ENCODE data around the gene SCFD1. TPM values are rescaled to one million over a fixed set of nuclear protein-coding genes. Genes with fewer than 3 reads are reported as not detected.

Gene SCFD1
- total RNA-seq, 2 experiments from 2014 or later, result 65.1 to 72.6 TPM

- BruUV-seq (replicated peaks), result no TSS peak
- CTCF ChIA-PET (ENCODE audit: unreplicated experiment), result no interaction called here
- intact Hi-C loops (cut with micrococcal nuclease; ENCODE audit: unreplicated experiment), result no loop called here
Measured at GRCh38 chr14:30768791-30769190, 146.7 kb downstream of the SCFD1 start.

GRCh38 chr14:30770376-30770775 lies 148.3 kb downstream of the SCFD1 start:
- Histone ChIP-seq H3K36me3 (ENCODE audit: insufficient read depth, low read length) (no peaks in the 10 kb centered on the region), H2AFZ (ENCODE audit: low read length) (no peak overlapping the region), H3K27ac (ENCODE audit: low read depth, low read length, poor library complexity, severe bottlenecking) (no peak overlapping the region), H3K79me2 (ENCODE audit: insufficient read depth, low read depth, low read length) (no peaks in the 10 kb centered on the region), H3K9me2 (ENCODE audit: insufficient read depth, low read length) (no peaks in the 10 kb centered on the region), H3K4me1 (ENCODE audit: insufficient read depth, low read length, poor library complexity, severe bottlenecking) (no peaks in the 10 kb centered on the region), H4K20me1 (ENCODE audit: insufficient read depth, low read length) (no peaks in the 10 kb centered on the region), H3K4me2 (ENCODE audit: low read length) (no peak overlapping the region), H3K4me3 (ENCODE audit: low read depth, low read length, poor library complexity, severe bottlenecking) (no peak overlapping the region), H3K9me3 (ENCODE audit: low read length) (no peaks in the 10 kb centered on the region)
- POLR2A ChIA-PET, result interaction anchor here (0.6 kb wide), 1 partner anchor 285 kb away, joined by 4 read pairs; no protein-coding TSS in a partner anchor
- no peak for DNase-seq (ENCODE audit: low spot score)
- intact Hi-C loops (cut with micrococcal nuclease; ENCODE audit: unreplicated experiment), result no loop called here
- no TSS peak for BruUV-seq (replicated peaks)
- CTCF ChIA-PET (ENCODE audit: unreplicated experiment), result no interaction called here
- TF ChIP-seq CTCF (conservative IDR thresholded peaks at IDR 0.05; ENCODE audit: low read length) (no peak), EZH2phosphoT487 (IDR thresholded peaks at IDR 0.05; ENCODE audit: borderline replicate concordance, low read depth, low read length) (no peak)

More at GRCh38 chr14:30768791-30769190, 146.7 kb downstream of the SCFD1 start:
- Histone ChIP-seq H3K36me3 (ENCODE audit: insufficient read depth, low read length) (no peaks in the 10 kb centered on the region), H3K4me1 (ENCODE audit: insufficient read depth, low read length, poor library complexity, severe bottlenecking) (no peaks in the 10 kb centered on the region), H3K4me3 (ENCODE audit: low read depth, low read length, poor library complexity, severe bottlenecking) (no peak overlapping the region), H4K20me1 (ENCODE audit: insufficient read depth, low read length) (no peaks in the 10 kb centered on the region), H3K27ac (ENCODE audit: low read depth, low read length, poor library complexity, severe bottlenecking) (no peak overlapping the region), H3K4me2 (ENCODE audit: low read length) (no peak overlapping the region), H2AFZ (ENCODE audit: low read length) (no peak overlapping the region), H3K79me2 (ENCODE audit: insufficient read depth, low read depth, low read length) (no peaks in the 10 kb centered on the region), H3K9me3 (ENCODE audit: low read length) (peaks cover 8% of the 10 kb centered on the region; the same call in 1 of the 2 replicates), H3K9me2 (ENCODE audit: insufficient read depth, low read length) (no peaks in the 10 kb centered on the region)
- POLR2A ChIA-PET, result no interaction called here
- DNase-seq (ENCODE audit: low spot score), result no peak
- TF ChIP-seq CTCF (conservative IDR thresholded peaks at IDR 0.05; ENCODE audit: low read length) (no peak), EZH2phosphoT487 (IDR thresholded peaks at IDR 0.05; ENCODE audit: borderline replicate concordance, low read depth, low read length) (no peak)

GRCh38 chr14:30771595-30771994 lies 149.5 kb downstream of the SCFD1 start:
- no peaks in the 10 kb centered on the region for H3K9me2 ChIP-seq (ENCODE audit: insufficient read depth, low read length)
- no peak for DNase-seq (ENCODE audit: low spot score)
- no TSS peak for BruUV-seq (replicated peaks)
- TF ChIP-seq CTCF (conservative IDR thresholded peaks at IDR 0.05; ENCODE audit: low read length), result no peak
- no peak for TF ChIP-seq EZH2phosphoT487 (IDR thresholded peaks at IDR 0.05; ENCODE audit: borderline replicate concordance, low read depth, low read length)
- no peaks in the 10 kb centered on the region for H3K9me3 ChIP-seq (ENCODE audit: low read length)
- no peaks in the 10 kb centered on the region for H4K20me1 ChIP-seq (ENCODE audit: insufficient read depth, low read length)
- no peak overlapping the region for H3K4me2 ChIP-seq (ENCODE audit: low read length)
- no peak overlapping the region for H3K4me3 ChIP-seq (ENCODE audit: low read depth, low read length, poor library complexity, severe bottlenecking)
- ChIA-PET POLR2A (no interaction called here), CTCF (ENCODE audit: unreplicated experiment) (no interaction called here)
- intact Hi-C loops (cut with micrococcal nuclease; ENCODE audit: unreplicated experiment), result no loop called here
- H3K36me3 ChIP-seq (ENCODE audit: insufficient read depth, low read length), result no peaks in the 10 kb centered on the region
- H3K27ac ChIP-seq (ENCODE audit: low read depth, low read length, poor library complexity, severe bottlenecking), result no peak overlapping the region
- no peak overlapping the region for H2AFZ ChIP-seq (ENCODE audit: low read length)
- no peaks in the 10 kb centered on the region for H3K4me1 ChIP-seq (ENCODE audit: insufficient read depth, low read length, poor library complexity, severe bottlenecking)
- no peaks in the 10 kb centered on the region for H3K79me2 ChIP-seq (ENCODE audit: insufficient read depth, low read depth, low read length)
